Loucy (cell line): ENCODE measurements around the gene EPHA6.

Experiments
- EZH2phosphoT487 ChIP-seq: fragments of 200-600 bp; IDR thresholded peaks from 2 replicates; pipeline ENCODE4 v1.6.1; 2018; ENCODE audit warnings: antibody characterized with exemption, mild to moderate bottlenecking, moderate library complexity, borderline replicate concordance
- TF ChIP-seq, protein P1 (sequence below): fragments of 200-600 bp; sonication (generic); conservative IDR thresholded peaks from 2 replicates; pipeline ENCODE4 v1.5.1; 2014; ENCODE audit warnings: mild to moderate bottlenecking, antibody characterized with exemption, low read length

DNA sequence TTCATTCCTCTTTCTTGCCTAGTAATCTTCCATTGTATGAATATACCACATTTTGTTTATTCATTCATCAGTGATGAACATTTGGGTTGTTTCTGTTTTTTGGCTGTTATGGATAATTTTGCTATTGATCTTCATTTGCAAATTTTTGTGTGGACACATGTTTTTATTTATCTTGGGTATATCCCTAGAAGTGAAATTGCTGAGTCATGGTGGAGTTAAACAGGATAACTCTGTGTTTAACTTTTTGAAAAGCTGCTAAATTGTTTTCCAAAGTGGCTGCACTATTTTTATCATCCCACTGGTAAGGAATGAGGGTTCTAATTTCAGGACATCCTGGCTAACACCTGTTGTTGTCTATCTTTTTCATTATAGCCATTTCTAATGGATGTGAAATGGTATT, 875.6 kb downstream of the EPHA6 start:
- TF ChIP-seq, protein P1, sequence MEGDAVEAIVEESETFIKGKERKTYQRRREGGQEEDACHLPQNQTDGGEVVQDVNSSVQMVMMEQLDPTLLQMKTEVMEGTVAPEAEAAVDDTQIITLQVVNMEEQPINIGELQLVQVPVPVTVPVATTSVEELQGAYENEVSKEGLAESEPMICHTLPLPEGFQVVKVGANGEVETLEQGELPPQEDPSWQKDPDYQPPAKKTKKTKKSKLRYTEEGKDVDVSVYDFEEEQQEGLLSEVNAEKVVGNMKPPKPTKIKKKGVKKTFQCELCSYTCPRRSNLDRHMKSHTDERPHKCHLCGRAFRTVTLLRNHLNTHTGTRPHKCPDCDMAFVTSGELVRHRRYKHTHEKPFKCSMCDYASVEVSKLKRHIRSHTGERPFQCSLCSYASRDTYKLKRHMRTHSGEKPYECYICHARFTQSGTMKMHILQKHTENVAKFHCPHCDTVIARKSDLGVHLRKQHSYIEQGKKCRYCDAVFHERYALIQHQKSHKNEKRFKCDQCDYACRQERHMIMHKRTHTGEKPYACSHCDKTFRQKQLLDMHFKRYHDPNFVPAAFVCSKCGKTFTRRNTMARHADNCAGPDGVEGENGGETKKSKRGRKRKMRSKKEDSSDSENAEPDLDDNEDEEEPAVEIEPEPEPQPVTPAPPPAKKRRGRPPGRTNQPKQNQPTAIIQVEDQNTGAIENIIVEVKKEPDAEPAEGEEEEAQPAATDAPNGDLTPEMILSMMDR = no peak
- no peak for TF ChIP-seq EZH2phosphoT487
